PC-9 (cell line): Measurements from ENCODE around the gene TSPAN8.

Experiments used
- CTCF ChIP-seq: fragments of 200-600 bp; sonication (generic); conservative IDR thresholded peaks from 2 replicates; pipeline ENCODE4 v1.6.1; 2017; ENCODE audit warnings: mixed run types, antibody characterized with exemption, mild to moderate bottlenecking, moderate library complexity
- EZH2 ChIP-seq: fragments of 200-600 bp; sonication (generic); IDR thresholded peaks from 2 replicates; pipeline ENCODE4 v1.8.0; 2017; ENCODE audit warnings: antibody characterized with exemption, low read depth

DNA sequence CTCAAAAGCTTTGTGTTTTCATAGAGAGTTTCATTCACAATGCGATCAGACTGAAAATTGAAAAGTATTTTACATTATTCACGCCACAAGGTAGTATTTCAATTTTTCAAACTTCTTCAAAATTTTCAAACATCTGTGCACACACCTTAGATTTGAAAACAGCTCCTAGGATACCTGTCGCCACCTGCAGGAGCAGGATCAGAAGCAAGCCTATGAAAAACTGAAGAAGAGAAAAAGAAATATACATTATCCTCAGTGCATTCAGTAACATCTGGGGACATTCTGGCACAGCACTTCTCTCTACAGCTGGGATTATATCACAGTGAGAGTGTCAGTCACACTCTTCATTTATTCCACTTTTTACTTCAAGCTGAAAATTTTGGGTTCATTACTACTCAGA, 19.8 kb downstream of the TSPAN8 start:
- TF ChIP-seq CTCF (no peak), EZH2 (no peak)
